Astrocyte (in vitro differentiated cells and primary cell): ENCODE data around the gene RPLP2. TPM values are rescaled to one million over a fixed set of nuclear protein-coding genes. Genes with fewer than 3 reads are reported as not detected.

Source experiments
- DNase-seq: peaks from one replicate; pipeline ENCODE4 v3.0.0-alpha.2; 2010; ENCODE audit warnings: low read depth
- FAIRE-seq: peaks from 2 replicates; lab custom pipeline; 2011; peaks lifted over from hg19 to GRCh38; lab: Jason Lieb, UNC
- H2AFZ ChIP-seq: 2 replicates; pipeline ENCODE4 v1.6.0; 2012; ENCODE audit warnings: low read depth, low read length, inconsistent platforms
- H3K27ac ChIP-seq: 2 replicates; pipeline ENCODE4 v1.5.1; 2011; ENCODE audit warnings: low read depth, low read length, inconsistent platforms
- H3K27me3 ChIP-seq: 2 replicates; pipeline ENCODE4 v1.6.0; 2011; ENCODE audit warnings: low read length, inconsistent platforms; ENCODE audit not compliant: insufficient read depth
- H3K36me3 ChIP-seq: 2 replicates; pipeline ENCODE4 v1.5.1; 2011; ENCODE audit warnings: low read length, inconsistent platforms; ENCODE audit not compliant: insufficient read depth
- H3K4me1 ChIP-seq: 2 replicates; pipeline ENCODE4 v1.5.1; 2011; ENCODE audit warnings: low read length, inconsistent platforms; ENCODE audit not compliant: insufficient read depth
- H3K4me2 ChIP-seq: 2 replicates; pipeline ENCODE4 v1.6.0; 2012; ENCODE audit warnings: low read length, inconsistent platforms
- H3K4me3 ChIP-seq: 2 replicates; pipeline ENCODE4 v1.5.1; 2011; ENCODE audit warnings: low read depth, mild to moderate bottlenecking, low read length, inconsistent platforms; ENCODE audit not compliant: insufficient read depth
- H3K79me2 ChIP-seq: 2 replicates; pipeline ENCODE4 v1.6.0; 2012; ENCODE audit warnings: mild to moderate bottlenecking, low read length, inconsistent platforms; ENCODE audit not compliant: insufficient read depth
- H3K9ac ChIP-seq: 2 replicates; pipeline ENCODE4 v1.6.0; 2012; ENCODE audit warnings: mild to moderate bottlenecking, low read length, inconsistent platforms
- H3K9me3 ChIP-seq: 2 replicates; pipeline ENCODE4 v1.5.1; 2012; ENCODE audit warnings: low read depth, mild to moderate bottlenecking, low read length, inconsistent platforms; ENCODE audit not compliant: insufficient read depth
- H4K20me1 ChIP-seq: 2 replicates; pipeline ENCODE4 v1.6.0; 2012; ENCODE audit warnings: low read length, inconsistent platforms; ENCODE audit not compliant: insufficient read depth
- H3K27ac Mint-ChIP-seq: one replicate; pipeline ENCODE4 v1.8.0; 2021; ENCODE audit warnings: mild to moderate bottlenecking, mixed read lengths; ENCODE audit not compliant: unreplicated experiment
- H3K27me3 Mint-ChIP-seq: one replicate; pipeline ENCODE4 v1.8.0; 2021; ENCODE audit warnings: low read depth, mixed read lengths; ENCODE audit not compliant: unreplicated experiment
- H3K36me3 Mint-ChIP-seq: one replicate; pipeline ENCODE4 v1.8.0; 2021; ENCODE audit warnings: low read depth, mixed read lengths; ENCODE audit not compliant: unreplicated experiment
- H3K4me1 Mint-ChIP-seq: one replicate; pipeline ENCODE4 v1.8.0; 2021; ENCODE audit warnings: low read depth, mixed read lengths; ENCODE audit not compliant: unreplicated experiment
- H3K4me3 Mint-ChIP-seq: one replicate; pipeline ENCODE4 v1.8.0; 2021; ENCODE audit warnings: mild to moderate bottlenecking, moderate library complexity, mixed read lengths; ENCODE audit not compliant: unreplicated experiment
- H3K9me3 Mint-ChIP-seq: one replicate; pipeline ENCODE4 v1.8.0; 2021; ENCODE audit warnings: mild to moderate bottlenecking, mixed read lengths; ENCODE audit not compliant: unreplicated experiment
- EZH2 ChIP-seq: IDR thresholded peaks from 2 replicates; pipeline ENCODE4 v1.6.1; 2012; ENCODE audit warnings: mild to moderate bottlenecking, low read length, inconsistent platforms; ENCODE audit not compliant: insufficient read depth
- total RNA-seq: library from RNA; stranded (reverse); gene quantifications from 2 replicates; pipeline ENCODE4 v1.2.1, GENCODE V29; 2021
- TF ChIP-seq, protein P1 (sequence below): IDR thresholded peaks from 2 replicates; pipeline ENCODE4 v1.5.1; 2011; ENCODE audit warnings: low read depth, mild to moderate bottlenecking, inconsistent platforms, low read length, moderate library complexity; ENCODE audit not compliant: insufficient read depth

The RPLP2 gene
- total RNA-seq, 1 donor from 2014 or later, result 1,666 TPM

- no peak for DNase-seq
- Histone ChIP-seq H3K4me3 (no peak overlapping the region), H2AFZ (no peak overlapping the region), H3K36me3 (no peaks in the 10 kb centered on the region), H3K9me3 (no peaks in the 10 kb centered on the region), H3K4me2 (no peak overlapping the region), H3K4me1 (peaks cover 8% of the 10 kb centered on the region), H3K27me3 (no peaks in the 10 kb centered on the region), H3K9ac (no peak overlapping the region), H3K79me2 (no peaks in the 10 kb centered on the region), H3K27ac (no peak overlapping the region), H4K20me1 (peaks cover 82% of the 10 kb centered on the region)
- Mint-ChIP-seq H3K9me3 (no peaks in the 10 kb centered on the region), H3K36me3 (peaks cover 2% of the 10 kb centered on the region), H3K4me3 (no peak overlapping the region), H3K27ac (no peak overlapping the region), H3K4me1 (peaks cover 3% of the 10 kb centered on the region), H3K27me3 (no peaks in the 10 kb centered on the region)
- TF ChIP-seq, protein P1, sequence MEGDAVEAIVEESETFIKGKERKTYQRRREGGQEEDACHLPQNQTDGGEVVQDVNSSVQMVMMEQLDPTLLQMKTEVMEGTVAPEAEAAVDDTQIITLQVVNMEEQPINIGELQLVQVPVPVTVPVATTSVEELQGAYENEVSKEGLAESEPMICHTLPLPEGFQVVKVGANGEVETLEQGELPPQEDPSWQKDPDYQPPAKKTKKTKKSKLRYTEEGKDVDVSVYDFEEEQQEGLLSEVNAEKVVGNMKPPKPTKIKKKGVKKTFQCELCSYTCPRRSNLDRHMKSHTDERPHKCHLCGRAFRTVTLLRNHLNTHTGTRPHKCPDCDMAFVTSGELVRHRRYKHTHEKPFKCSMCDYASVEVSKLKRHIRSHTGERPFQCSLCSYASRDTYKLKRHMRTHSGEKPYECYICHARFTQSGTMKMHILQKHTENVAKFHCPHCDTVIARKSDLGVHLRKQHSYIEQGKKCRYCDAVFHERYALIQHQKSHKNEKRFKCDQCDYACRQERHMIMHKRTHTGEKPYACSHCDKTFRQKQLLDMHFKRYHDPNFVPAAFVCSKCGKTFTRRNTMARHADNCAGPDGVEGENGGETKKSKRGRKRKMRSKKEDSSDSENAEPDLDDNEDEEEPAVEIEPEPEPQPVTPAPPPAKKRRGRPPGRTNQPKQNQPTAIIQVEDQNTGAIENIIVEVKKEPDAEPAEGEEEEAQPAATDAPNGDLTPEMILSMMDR, result no peak
- no peak for TF ChIP-seq EZH2
- FAIRE-seq, result no peak
Observed at GRCh38 chr11:856397-856796, 46.6 kb downstream of the RPLP2 start.

GRCh38 chr11:858053-858761 is 48.4 kb downstream of the RPLP2 start:
- no peaks in the 10 kb centered on the region for H3K27me3 ChIP-seq
- peaks cover 71% of the 10 kb centered on the region for H4K20me1 ChIP-seq
- H3K4me3 ChIP-seq, result no peak overlapping the region
- no peaks in the 10 kb centered on the region for H3K36me3 ChIP-seq
- DNase-seq, result no peak
- no peak overlapping the region for H3K27ac ChIP-seq
- H3K9ac ChIP-seq, result no peak overlapping the region
- H3K9me3 ChIP-seq, result no peaks in the 10 kb centered on the region
- no peaks in the 10 kb centered on the region for H3K36me3 Mint-ChIP-seq
- no peaks in the 10 kb centered on the region for H3K9me3 Mint-ChIP-seq
- no peak overlapping the region for H2AFZ ChIP-seq
- H3K27ac Mint-ChIP-seq, result no peak overlapping the region
- H3K27me3 Mint-ChIP-seq, result no peaks in the 10 kb centered on the region
- no peaks in the 10 kb centered on the region for H3K79me2 ChIP-seq
- H3K4me3 Mint-ChIP-seq, result no peak overlapping the region
- H3K4me1 Mint-ChIP-seq, result peaks cover 3% of the 10 kb centered on the region
- TF ChIP-seq EZH2, result no peak
- TF ChIP-seq, protein P1, result no peak
- H3K4me2 ChIP-seq, result no peak overlapping the region
- no peak for FAIRE-seq
- H3K4me1 ChIP-seq, result peaks cover 17% of the 10 kb centered on the region

GRCh38 chr11:858762-859339 is 49.1 kb downstream of the RPLP2 start:
- TF ChIP-seq, protein P1, result no peak
- TF ChIP-seq EZH2, result no peak
- H4K20me1 ChIP-seq, result peaks cover 64% of the 10 kb centered on the region
- no peak for FAIRE-seq
- no peak overlapping the region for H2AFZ ChIP-seq
- H3K36me3 ChIP-seq, result no peaks in the 10 kb centered on the region
- no peak overlapping the region for H3K4me3 Mint-ChIP-seq
- no peak overlapping the region for H3K9ac ChIP-seq
- no peaks in the 10 kb centered on the region for H3K27me3 ChIP-seq
- H3K4me1 Mint-ChIP-seq, result peaks cover 3% of the 10 kb centered on the region
- peaks cover 17% of the 10 kb centered on the region for H3K4me1 ChIP-seq
- no peaks in the 10 kb centered on the region for H3K36me3 Mint-ChIP-seq
- no peaks in the 10 kb centered on the region for H3K9me3 ChIP-seq
- no peak overlapping the region for H3K27ac Mint-ChIP-seq
- no peak for DNase-seq
- H3K4me3 ChIP-seq, result no peak overlapping the region
- H3K27me3 Mint-ChIP-seq, result no peaks in the 10 kb centered on the region
- H3K4me2 ChIP-seq, result no peak overlapping the region
- H3K9me3 Mint-ChIP-seq, result no peaks in the 10 kb centered on the region
- H3K79me2 ChIP-seq, result no peaks in the 10 kb centered on the region
- H3K27ac ChIP-seq, result no peak overlapping the region
